ENCODE measurements around the gene CCDC85C. TPM values are rescaled to one million over a fixed set of nuclear protein-coding genes. Genes with fewer than 3 reads are reported as not detected.

The CCDC85C gene
- total RNA-seq, 1 donor = 11.2 TPM

- DNase-seq (ENCODE audit: low read depth) = peak; percentile 32
- peak overlapping the region; percentile 15 for H3K4me3 ChIP-seq (ENCODE audit: low read depth, low read length)
- TF ChIP-seq CTCF (IDR thresholded peaks at IDR 0.05; ENCODE audit: insufficient read depth, low read depth, low read length) = no peak
These were observed 128.8 kb downstream of the CCDC85C start for GRCh38 chr14:99475179-99475578.

- no peak overlapping the region for H3K4me3 ChIP-seq (ENCODE audit: low read depth, low read length)
- no peak for DNase-seq (ENCODE audit: low read depth)
- TF ChIP-seq CTCF (IDR thresholded peaks at IDR 0.05; ENCODE audit: insufficient read depth, low read depth, low read length) = no peak
These were observed 130.5 kb downstream of the CCDC85C start for GRCh38 chr14:99473458-99473857.

- no peak for DNase-seq (ENCODE audit: low read depth)
- H3K4me3 ChIP-seq (ENCODE audit: low read depth, low read length) = no peak overlapping the region
- no peak for TF ChIP-seq CTCF (IDR thresholded peaks at IDR 0.05; ENCODE audit: insufficient read depth, low read depth, low read length)
These were observed 131.1 kb downstream of the CCDC85C start for GRCh38 chr14:99472937-99473336.

GRCh38 chr14:99471731-99472130, 132.3 kb downstream of the CCDC85C start:
- DNase-seq (ENCODE audit: low read depth) = no peak
- no peak overlapping the region for H3K4me3 ChIP-seq (ENCODE audit: low read depth, low read length)
- TF ChIP-seq CTCF (IDR thresholded peaks at IDR 0.05; ENCODE audit: insufficient read depth, low read depth, low read length) = no peak

GRCh38 chr14:99468836-99469592, 135.0 kb downstream of the CCDC85C start:
- H3K4me3 ChIP-seq (ENCODE audit: low read depth, low read length) = no peak overlapping the region
- TF ChIP-seq CTCF (IDR thresholded peaks at IDR 0.05; ENCODE audit: insufficient read depth, low read depth, low read length) = no peak
- DNase-seq (ENCODE audit: low read depth) = no peak

GRCh38 chr14:99468081-99468480, 135.9 kb downstream of the CCDC85C start:
- no peak for TF ChIP-seq CTCF (IDR thresholded peaks at IDR 0.05; ENCODE audit: insufficient read depth, low read depth, low read length)
- no peak overlapping the region for H3K4me3 ChIP-seq (ENCODE audit: low read depth, low read length)
- DNase-seq (ENCODE audit: low read depth) = no peak
